ENCODE measurements around the gene KIZ.

The KIZ gene

GRCh38 chr20:21181028-21181427 is 55.1 kb downstream of the KIZ start:
- no peak for DNase-seq

GRCh38 chr20:21182832-21183563 is 57.1 kb downstream of the KIZ start:
- DNase-seq = no peak

DNA sequence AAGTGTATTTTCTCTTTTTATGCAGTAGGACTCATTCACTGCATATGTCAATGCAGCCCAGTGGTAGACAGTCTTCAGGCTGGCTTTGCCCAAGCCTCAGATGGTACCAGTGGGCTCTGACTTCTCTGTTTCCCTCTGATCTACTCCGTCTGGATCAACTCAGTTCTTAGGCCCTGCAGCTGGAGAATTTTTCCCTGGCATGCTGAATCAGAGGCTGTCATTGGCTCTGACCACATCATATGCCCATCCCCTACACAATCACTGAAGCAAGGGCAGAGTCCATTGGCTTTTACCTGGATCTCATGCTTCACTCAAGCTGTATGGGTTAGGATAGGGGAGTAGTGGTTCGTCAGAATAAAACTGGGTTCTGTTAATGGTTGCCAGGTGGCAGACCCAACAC is 57.8 kb downstream of the KIZ start:
- DNase-seq = no peak

- no peak for DNase-seq
These were observed 58.9 kb downstream of the KIZ start for GRCh38 chr20:21184819-21185218.

- no peak for DNase-seq
These were observed 60.0 kb downstream of the KIZ start for GRCh38 chr20:21185849-21186248.

DNA sequence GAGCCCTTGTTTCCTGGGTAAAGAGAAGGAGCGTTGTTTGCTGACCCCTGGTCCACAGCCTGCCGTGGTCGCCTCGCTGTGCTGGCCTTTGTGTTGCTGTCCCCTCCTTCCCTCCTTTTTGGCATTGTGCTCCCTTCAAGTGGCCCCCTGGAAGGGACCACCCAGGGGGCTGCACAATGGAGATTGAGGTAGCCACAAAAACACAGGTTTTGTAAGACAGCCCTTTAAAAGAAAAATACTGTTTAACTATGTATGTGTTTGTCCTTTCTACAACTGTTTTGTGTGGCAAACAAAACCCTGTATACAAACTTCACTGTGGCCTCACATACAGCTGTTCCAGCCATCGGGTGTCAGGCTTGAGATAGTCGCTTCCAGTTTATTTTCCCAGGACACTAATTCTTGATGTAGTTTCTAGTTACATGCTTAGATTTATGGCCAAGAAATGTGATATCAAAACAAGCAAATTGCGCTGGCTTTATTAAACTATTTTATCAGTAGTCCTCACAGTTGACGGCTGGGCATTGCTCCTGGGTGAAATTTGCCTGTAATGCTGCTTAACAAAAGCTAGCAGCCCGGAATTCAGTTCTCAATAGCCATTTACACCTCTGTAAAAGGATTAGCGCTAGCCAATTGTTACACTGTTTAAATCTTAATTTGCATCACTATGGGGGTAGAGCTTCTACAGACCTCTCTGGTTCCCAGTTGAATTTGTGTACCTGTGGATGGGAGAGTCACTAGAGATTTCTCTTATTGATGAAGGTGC is 64.1 kb downstream of the KIZ start:
- DNase-seq = no peak

DNA sequence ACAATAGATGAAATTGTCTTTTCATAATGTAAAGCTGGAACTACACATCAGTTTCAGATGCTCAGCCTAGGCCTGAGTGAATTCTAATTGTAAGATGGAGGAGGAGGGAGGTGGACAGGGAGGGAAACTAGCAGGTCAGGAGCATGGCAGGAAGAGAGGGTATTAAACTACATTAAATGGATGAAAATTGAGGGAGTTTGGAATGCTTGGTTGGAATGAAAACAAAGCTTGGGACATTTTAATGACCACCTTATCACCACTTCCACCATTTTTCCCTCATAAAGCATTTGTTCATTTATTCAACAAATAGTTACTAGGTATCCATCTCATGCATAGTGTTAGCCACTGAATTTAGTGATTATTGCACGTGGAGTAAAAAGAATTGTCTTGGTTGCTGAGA is 65.0 kb downstream of the KIZ start:
- DNase-seq = no peak

- DNase-seq = no peak
These were observed 66.0 kb downstream of the KIZ start for GRCh38 chr20:21191839-21192238.

GRCh38 chr20:21202259-21202658 is 76.4 kb downstream of the KIZ start:
- no peak for DNase-seq

- DNase-seq = no peak
These were observed 77.3 kb downstream of the KIZ start for GRCh38 chr20:21203088-21203656.

DNA sequence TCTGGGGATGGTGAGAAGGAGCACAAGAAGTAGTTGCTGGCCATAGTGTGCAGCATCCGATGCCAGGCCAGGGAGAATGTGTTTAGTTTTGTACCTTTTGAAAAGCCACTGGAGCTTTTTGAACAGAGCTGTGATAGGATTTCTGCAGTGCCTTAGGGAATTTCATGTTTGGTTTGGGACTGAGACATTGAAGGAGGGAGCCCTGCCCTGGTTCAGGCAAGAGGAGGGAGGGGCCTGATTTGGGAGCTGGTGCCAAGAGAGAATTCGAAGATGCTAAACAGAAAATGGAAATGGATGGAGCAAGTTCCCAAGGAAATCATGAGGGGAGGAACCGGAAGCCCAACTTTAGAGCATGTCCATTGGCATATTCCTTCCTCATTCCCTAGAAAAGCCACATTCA is 80.7 kb downstream of the KIZ start:
- DNase-seq = no peak

DNA sequence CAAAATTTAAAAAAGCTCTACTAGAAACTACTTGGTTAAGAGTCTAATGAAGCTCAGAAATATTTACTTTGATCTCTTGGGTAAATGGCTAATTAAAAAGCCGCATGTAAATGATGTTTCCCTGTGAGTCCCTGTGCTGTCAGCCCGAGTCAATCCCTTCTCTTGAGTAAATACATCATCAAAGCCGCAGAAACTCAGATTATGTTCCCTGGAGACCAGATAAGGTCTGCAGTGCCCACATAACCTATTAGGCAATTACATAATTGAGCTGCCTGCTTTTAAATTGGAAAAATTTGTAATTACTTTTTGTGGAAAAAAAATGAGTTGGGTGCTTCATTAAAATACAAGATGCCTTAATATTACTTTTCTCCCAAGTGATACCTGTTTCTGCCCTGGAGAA is 83.1 kb downstream of the KIZ start:
- no peak for DNase-seq

DNA sequence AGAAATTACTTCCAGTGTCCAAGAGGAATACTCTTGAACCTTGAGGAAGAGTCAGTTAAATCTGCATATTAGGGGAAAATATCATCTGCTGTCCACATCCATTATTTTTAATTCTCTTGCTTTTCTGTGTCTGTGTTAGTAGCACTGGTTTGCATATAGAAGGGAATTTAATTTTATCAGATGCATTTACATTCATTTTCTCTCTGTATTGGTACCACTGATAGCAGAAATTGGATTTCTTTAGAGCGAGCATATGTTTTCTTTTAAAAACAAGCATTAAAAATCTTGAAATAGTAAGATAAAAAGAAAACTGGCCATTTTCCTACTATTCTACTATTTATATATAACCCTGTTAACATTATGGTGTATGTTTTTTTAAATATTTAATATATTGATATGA is 83.8 kb downstream of the KIZ start:
- DNase-seq = no peak

GRCh38 chr20:21213691-21214090 is 87.8 kb downstream of the KIZ start:
- DNase-seq = no peak

DNA sequence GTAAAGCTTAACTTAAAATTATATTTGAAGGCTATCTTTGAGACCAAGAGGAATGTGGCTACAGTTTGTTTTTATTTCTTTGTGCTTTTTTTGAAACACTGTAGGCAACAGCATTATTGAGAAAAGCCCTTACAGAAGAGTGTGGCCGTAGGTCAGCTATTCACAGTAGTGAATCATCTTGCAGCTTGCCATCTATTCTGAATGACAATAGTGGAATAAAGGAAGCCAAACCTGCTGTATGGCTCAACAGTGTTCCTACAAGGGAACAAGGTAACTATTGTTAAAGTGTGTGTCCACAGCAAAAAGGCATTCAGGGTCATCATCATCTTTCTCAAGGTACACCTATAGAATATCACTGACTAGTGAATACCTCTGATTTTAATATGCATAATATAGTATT is 88.5 kb downstream of the KIZ start:
- no peak for DNase-seq

DNA sequence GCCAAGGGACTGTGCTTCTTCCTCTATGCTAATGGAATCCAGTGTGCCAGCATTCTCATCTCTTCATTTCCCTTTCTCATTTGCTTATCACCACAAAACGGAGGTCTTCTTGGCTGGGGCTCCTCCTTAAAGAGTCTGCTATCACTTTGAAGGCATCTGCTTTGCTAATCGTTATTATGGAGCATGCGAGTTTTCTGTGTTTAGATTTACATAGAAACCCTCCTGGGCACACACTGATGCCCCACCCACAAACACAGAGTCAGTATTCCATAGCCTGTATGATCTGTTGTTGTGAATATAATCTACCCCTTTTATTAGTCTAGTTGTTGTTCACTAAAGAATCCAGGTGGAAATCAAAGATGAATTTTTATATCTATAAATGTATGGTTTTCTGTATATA is 93.8 kb downstream of the KIZ start:
- DNase-seq = no peak

DNA sequence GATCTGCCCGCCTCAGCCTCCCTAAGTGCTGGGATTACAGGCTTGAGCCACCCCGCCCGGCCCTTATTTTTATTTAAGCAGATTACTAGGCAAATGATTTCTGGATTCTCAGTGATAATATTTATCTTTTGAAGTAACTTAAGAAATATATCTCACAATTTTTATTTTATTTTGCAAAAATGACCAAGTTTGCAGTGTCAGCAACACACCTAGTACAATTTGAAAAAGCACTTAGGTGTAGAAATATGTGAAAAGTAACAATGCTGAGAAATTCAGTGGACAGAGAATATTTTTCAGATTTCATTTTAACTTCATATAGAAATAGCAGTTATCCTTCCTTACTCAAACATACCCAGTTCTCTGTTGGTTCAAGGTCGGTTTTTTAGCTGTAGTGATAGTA is 98.3 kb downstream of the KIZ start:
- DNase-seq = no peak

DNA sequence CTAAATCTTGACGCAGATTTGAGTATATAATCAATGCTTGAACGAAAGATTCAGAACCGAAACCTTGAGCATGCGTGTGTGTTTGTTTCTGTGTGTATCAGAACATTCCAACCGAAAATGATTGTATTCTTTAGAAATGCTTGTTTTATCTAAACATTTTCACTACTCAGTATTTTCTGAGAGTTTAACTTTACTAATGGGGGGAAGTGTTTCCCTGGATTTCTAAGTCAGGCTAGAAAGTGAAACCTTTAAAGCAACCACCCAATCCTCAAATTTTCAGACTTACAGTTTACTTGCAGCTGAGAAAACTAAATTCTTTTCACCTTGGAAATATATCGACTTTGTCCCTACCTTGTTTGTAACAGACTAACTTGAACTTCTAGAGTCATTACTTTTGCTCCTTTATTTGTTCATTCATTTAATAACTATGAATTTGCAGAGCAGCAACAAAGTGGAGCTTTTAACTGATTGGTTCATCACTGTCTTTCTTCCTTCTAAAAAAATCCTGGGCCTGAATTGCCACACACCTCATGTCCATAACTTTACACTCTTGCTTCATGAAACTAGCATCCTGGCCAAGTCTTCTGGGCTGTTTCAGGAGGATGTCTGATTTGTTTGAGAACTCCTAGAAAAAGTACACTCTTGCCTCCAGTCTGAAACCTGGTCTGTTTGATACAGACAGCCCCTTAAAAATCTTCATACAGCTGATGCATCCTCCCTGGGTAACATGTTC is 99.5 kb downstream of the KIZ start:
- no peak for DNase-seq

DNA sequence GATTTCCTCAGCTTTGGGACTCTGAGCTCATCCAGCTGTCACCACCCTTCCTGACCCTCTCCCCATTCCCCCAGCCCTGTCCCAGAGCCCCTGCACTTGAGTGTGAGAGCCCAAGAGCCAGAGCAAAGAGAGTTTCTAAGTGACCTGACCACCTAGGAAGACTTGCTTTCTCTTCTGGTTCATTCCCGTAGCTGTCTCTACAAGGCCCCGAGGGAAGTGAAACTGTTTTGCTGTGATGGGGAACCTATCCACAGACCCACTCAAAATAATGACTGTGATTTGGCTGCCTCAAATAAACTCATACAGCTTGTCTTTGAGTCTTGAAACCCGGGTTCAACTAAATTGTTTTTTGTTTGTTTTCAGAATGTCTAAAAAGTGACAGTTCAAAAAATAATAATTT is 102.6 kb downstream of the KIZ start:
- DNase-seq = no peak

DNA sequence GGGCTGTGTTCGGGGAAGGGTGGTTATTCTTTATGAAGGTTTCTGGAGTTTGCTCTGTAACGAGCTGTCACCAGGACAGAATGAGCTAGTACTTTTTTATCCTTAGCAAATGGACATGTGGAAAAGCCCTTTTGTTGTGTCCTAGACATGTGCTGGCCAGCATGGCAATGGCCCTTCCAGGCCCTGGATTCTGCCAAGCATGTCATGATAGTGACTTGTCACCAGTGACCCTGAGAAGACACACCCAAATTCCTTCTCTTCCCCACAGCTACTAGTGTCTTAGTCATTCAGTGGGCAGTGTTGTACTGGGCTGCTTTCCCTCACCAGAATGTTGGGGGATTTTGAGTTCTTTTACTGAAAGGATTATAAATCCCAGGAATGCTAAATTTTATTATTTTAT is 103.3 kb downstream of the KIZ start:
- DNase-seq = no peak

GRCh38 chr20:21230220-21230619 is 104.3 kb downstream of the KIZ start:
- DNase-seq = no peak

DNA sequence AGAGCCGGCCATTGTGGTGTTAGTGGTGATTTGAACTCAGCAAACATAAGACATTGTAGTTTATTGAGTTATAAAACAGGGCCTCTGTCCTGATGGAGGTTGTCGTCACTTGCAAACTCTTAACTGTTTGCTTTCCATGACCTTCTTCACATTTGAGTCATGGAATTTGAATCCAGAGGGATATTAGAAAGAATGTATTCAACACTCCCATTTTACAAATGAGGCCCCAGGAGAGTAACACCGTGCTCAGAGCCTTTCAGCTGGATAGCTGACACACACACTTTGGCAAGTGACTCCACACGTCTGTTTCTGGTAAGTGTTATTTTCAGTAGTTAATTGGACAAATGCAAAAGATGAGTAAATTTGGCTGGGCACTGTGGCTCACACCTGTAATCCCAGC is 104.8 kb downstream of the KIZ start:
- DNase-seq = no peak

- no peak for DNase-seq
These were observed 106.8 kb downstream of the KIZ start for GRCh38 chr20:21232546-21233280.
